Retinal pigment epithelial cell (primary cell): ENCODE results near the gene CCDC177.

Experiments
- DNase-seq: peaks from one replicate; pipeline ENCODE4 v3.0.0-alpha.2; 2010; ENCODE audit warnings: low read depth
- H3K4me3 ChIP-seq: 2 replicates; pipeline ENCODE4 v1.5.1; 2011; ENCODE audit warnings: mild to moderate bottlenecking, low read length, control low read depth, moderate library complexity
- CTCF ChIP-seq: conservative IDR thresholded peaks from 2 replicates; pipeline ENCODE4 v1.5.1; 2011; ENCODE audit warnings: low read depth, low read length, control low read depth, inconsistent platforms

Gene CCDC177

GRCh38 chr14:69615496-69616407 lies 41.1 kb upstream of the CCDC177 start:
- no peak for DNase-seq
- TF ChIP-seq CTCF: no peak
- no peak overlapping the region for H3K4me3 ChIP-seq

GRCh38 chr14:69615121-69615495 lies 40.4 kb upstream of the CCDC177 start:
- DNase-seq: no peak
- H3K4me3 ChIP-seq: no peak overlapping the region
- no peak for TF ChIP-seq CTCF

GRCh38 chr14:69614592-69614991 lies 39.9 kb upstream of the CCDC177 start:
- H3K4me3 ChIP-seq: no peak overlapping the region
- no peak for DNase-seq
- no peak for TF ChIP-seq CTCF

- no peak overlapping the region for H3K4me3 ChIP-seq
- no peak for DNase-seq
- no peak for TF ChIP-seq CTCF
These were observed 38.8 kb upstream of the CCDC177 start for GRCh38 chr14:69613312-69614073.

GRCh38 chr14:69612783-69613130 lies 38.1 kb upstream of the CCDC177 start:
- H3K4me3 ChIP-seq: peak overlapping the region; percentile 76
- peak; percentile 30 for TF ChIP-seq CTCF
- no peak for DNase-seq

- DNase-seq: no peak
These were observed 37.5 kb upstream of the CCDC177 start for GRCh38 chr14:69612014-69612782.

More at GRCh38 chr14:69612014-69612782, 37.5 kb upstream of the CCDC177 start:
- H3K4me3 ChIP-seq: peak overlapping the region; percentile 76
- TF ChIP-seq CTCF: no peak
